ENCODE measurements around the gene CAPZA1.

The CAPZA1 gene

DNA sequence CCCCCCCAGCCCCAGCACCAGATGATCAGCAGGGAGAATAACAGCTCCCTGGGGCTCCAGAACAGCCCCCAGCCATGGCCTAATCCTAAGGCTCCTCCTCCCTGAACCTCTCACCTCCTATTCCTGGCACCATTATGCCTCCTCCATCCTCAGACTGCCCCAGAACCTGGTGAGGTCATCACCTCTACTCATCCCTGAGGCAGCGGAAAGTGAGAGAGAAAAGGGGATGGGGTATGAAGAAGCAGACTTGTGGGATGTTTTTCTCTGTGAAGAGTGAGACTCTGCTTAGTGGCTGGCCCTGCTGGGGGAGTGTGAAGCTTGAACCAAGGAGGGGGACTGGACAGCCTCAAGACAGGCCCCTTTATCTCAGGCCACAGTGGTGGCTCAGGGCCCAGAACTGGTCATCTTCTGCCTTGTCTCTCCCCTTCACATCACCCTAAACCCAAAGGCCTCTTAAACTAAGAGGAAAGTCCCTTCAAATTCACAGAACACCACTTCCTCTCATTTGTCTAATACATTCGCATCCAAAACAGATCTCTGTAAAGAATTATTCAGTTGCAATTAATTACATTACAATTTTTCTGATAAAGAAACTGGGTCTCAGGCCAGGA lies 97.7 kb downstream of the CAPZA1 start:
- no peak for DNase-seq

DNA sequence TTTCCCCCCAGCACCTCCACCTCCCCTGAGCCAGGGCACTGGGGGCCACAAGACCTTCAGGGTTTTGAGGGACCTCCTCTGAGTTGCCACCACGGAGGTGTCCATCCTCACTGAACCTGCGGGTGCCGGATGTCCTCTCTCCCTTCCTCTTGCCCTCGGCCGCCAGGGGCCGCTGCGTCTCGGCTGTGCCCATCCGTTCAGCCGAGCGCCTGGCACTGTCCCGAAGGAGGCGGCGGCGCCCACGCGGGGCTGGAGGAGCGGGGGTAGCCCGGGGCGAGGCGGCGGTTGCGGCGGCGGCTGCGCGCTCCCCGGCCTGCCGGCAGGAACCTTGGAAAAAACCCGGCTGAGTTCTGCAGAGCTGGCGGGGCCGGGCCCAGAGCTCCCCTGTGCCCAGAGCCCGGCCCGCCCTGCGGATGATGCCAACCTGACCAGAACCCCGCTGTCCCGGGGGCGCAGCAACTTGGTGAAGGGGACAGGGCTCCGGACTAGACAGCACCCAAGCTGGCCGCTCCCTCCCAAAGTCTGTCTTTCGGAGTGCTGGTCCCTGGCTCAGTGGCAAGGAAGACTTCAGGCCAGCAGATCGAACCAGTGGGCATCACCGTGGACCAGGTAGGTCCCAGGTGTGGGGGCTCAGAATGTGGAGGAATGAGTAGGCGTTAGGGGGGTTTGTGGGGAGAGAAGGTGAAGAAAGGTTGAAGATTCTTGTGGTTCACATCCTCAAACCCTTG lies 99.2 kb downstream of the CAPZA1 start:
- peak; percentile 71 for DNase-seq

DNA sequence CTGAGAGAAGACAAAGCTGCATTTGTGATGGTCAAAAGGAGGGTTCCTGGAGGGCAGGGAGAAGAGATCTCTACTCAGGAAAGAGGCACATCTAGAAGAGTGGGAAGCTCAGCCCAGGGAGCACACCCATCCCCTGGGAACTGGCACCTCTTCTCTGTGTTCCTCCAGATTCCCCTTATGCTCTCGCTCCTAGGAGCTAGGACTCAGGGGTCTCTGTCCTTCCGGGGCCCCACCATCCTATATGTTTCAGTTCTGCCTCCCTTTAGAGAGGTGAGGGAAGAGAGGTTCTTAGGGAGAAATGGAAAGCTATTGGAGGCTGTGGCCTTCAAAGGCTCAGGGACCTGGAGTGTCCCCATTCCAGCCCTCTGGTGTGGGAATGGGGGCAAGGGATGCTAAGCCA lies 100.1 kb downstream of the CAPZA1 start:
- DNase-seq, result no peak

DNA sequence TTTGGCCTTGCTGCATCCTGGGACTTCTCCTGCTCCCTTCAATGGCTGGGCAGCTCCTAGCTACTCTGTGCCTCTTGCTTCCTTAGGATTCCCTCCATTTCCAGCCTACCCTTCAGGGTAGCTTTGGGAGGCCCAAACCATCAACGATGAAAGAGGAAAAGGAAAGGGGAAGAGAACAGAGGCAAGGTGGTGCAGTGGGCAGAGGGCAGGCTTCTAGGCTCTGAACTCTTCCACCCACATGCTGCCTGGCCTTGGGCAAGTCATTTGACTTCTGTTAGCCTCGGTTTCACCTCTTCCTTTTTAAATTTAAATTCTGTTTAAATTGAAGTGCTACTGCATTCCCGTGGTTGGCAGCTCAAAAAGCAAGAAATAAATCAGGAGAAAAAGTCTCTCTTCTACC lies 101.2 kb downstream of the CAPZA1 start:
- DNase-seq, result no peak
